IMR-90 (cell line): Measurements from ENCODE around the gene SLC30A7. TPM values are rescaled to one million over a fixed set of nuclear protein-coding genes. Genes with fewer than 3 reads are reported as not detected.

Source experiments
- ATAC-seq: fragments of 200-7000 bp; cut with Tn5 transposase; 2 replicates; pipeline ENCODE4 v1.9.1; 2020; ENCODE audit warnings: low read depth, mild to moderate bottlenecking, moderate library complexity
- BruUV-seq: library from RNA; stranded (reverse); fragments of 400-500 nt; replicated peaks from 2 replicates; lab custom pipeline; 2021; lab: Mats Ljungman, UMichigan
- CTCF ChIA-PET: fragments of 300-600 bp; formaldehyde crosslinking; extraction: SDS; loops from one replicate; lab custom pipeline; 2021; ENCODE audit warnings: antibody characterized with exemption; lab: Yijun Ruan, JAX
- POLR2A ChIA-PET: fragments of 300-600 bp; sonication (Branson Sonifier 250); formaldehyde crosslinking; loops from one replicate; lab custom pipeline; 2022; ENCODE audit warnings: antibody characterized with exemption; ENCODE audit not compliant: unreplicated experiment; lab: Charles Lee
- DNase-seq: peaks from one replicate; pipeline ENCODE4 v3.0.0; 2013
- H2AFZ ChIP-seq: replicated peaks from 2 replicates; pipeline ENCODE3; 2013; ENCODE audit warnings: low read length, mild to moderate bottlenecking; ENCODE audit not compliant: poor library complexity
- H2AK5ac ChIP-seq: 2 replicates; pipeline ENCODE4 v1.6.1; 2013; ENCODE audit warnings: low read depth, low read length, inconsistent platforms
- H2AK9ac ChIP-seq: replicated peaks from 2 replicates; pipeline ENCODE3; 2013; ENCODE audit warnings: mild to moderate bottlenecking, low read depth, low read length, moderate library complexity; ENCODE audit not compliant: poor library complexity
- H2BK120ac ChIP-seq: 2 replicates; pipeline ENCODE4 v1.6.1; 2013; ENCODE audit warnings: low read depth, low read length, inconsistent platforms
- H2BK15ac ChIP-seq: 3 replicates; pipeline ENCODE4 v1.6.1; 2013; ENCODE audit warnings: low read depth, low read length, inconsistent platforms
- H2BK20ac ChIP-seq: 2 replicates; pipeline ENCODE4 v1.6.1; 2013; ENCODE audit warnings: low read depth, mild to moderate bottlenecking, inconsistent platforms, low read length, moderate library complexity
- H2BK5ac ChIP-seq: 2 replicates; pipeline ENCODE4 v1.6.1; 2013; ENCODE audit warnings: mild to moderate bottlenecking, low read depth, low read length, inconsistent platforms; ENCODE audit not compliant: poor library complexity, severe bottlenecking
- H3K14ac ChIP-seq: replicated peaks from 2 replicates; pipeline ENCODE4 v1.6.1; 2013; ENCODE audit warnings: low read depth, low read length, inconsistent platforms
- H3K18ac ChIP-seq: 2 replicates; pipeline ENCODE4 v1.6.1; 2013; ENCODE audit warnings: low read depth, low read length, control low read depth
- H3K23ac ChIP-seq: 2 replicates; pipeline ENCODE4 v1.6.1; 2013; ENCODE audit warnings: low read depth, low read length, inconsistent platforms
- H3K27ac ChIP-seq: 2 replicates; pipeline ENCODE4 v1.5.1; 2013; ENCODE audit warnings: mild to moderate bottlenecking, control low read depth, low read length; ENCODE audit not compliant: insufficient read depth
- H3K27me3 ChIP-seq: 2 replicates; pipeline ENCODE4 v1.6.1; 2013; ENCODE audit warnings: low read length; ENCODE audit not compliant: control insufficient read depth, insufficient read depth
- H3K36me3 ChIP-seq: 2 replicates; pipeline ENCODE4 v1.6.1; 2013; ENCODE audit warnings: low read length, mixed read lengths; ENCODE audit not compliant: control insufficient read depth, insufficient read depth
- H3K4ac ChIP-seq: 2 replicates; pipeline ENCODE4 v1.6.1; 2013; ENCODE audit warnings: low read depth, low read length, inconsistent platforms
- H3K4me1 ChIP-seq: 2 replicates; pipeline ENCODE4 v1.6.1; 2013; ENCODE audit warnings: low read length, mixed read lengths; ENCODE audit not compliant: control insufficient read depth, insufficient read depth
- H3K4me2 ChIP-seq: 2 replicates; pipeline ENCODE4 v1.6.1; 2013; ENCODE audit warnings: low read depth, mild to moderate bottlenecking, control low read depth, low read length, moderate library complexity
- H3K4me3 ChIP-seq: 2 replicates; pipeline ENCODE4 v1.5.1; 2013; ENCODE audit warnings: low read depth, mild to moderate bottlenecking, control low read depth, low read length, moderate library complexity; ENCODE audit not compliant: insufficient read depth
- H3K56ac ChIP-seq: 2 replicates; pipeline ENCODE4 v1.6.1; 2013; ENCODE audit warnings: low read length, inconsistent platforms; ENCODE audit not compliant: insufficient read depth; ENCODE audit errors: extremely low read depth
- H3K79me1 ChIP-seq, 2 experiments: 2 replicates each; pipeline ENCODE4 v1.6.1; 2013; ENCODE audit warnings: low read length in 2 of 2, inconsistent platforms in 1 of 2, low read depth in 1 of 2
- H3K9ac ChIP-seq: 2 replicates; pipeline ENCODE4 v1.6.1; 2013; ENCODE audit warnings: low read depth, low read length, control low read depth
- H3K9me1 ChIP-seq: 2 replicates; pipeline ENCODE4 v1.6.1; 2013; ENCODE audit warnings: low read length, inconsistent platforms; ENCODE audit not compliant: insufficient read depth
- H3K9me3 ChIP-seq: 2 replicates; pipeline ENCODE4 v1.6.1; 2013; ENCODE audit warnings: low read length; ENCODE audit not compliant: control insufficient read depth, insufficient read depth
- H4K20me1 ChIP-seq: 2 replicates; pipeline ENCODE4 v1.6.1; 2013; ENCODE audit warnings: low read length, inconsistent platforms; ENCODE audit not compliant: insufficient read depth
- H4K5ac ChIP-seq: 2 replicates; pipeline ENCODE4 v1.6.1; 2013; ENCODE audit warnings: mild to moderate bottlenecking, low read depth, low read length, control low read depth
- H4K8ac ChIP-seq, 2 experiments: 2 replicates each; pipeline ENCODE4 v1.6.1; 2013; ENCODE audit warnings: low read depth in 2 of 2, low read length in 2 of 2, control low read depth in 1 of 2, inconsistent platforms in 1 of 2
- H4K91ac ChIP-seq: 2 replicates; pipeline ENCODE4 v1.6.1; 2013; ENCODE audit warnings: low read depth, low read length, inconsistent platforms; ENCODE audit not compliant: insufficient read depth
- CEBPB ChIP-seq: IDR thresholded peaks from 2 replicates; pipeline ENCODE4 v1.6.1; 2012; ENCODE audit warnings: low read depth, low read length, improper control_type of control experiment
- CHD1 ChIP-seq: IDR thresholded peaks from 2 replicates; pipeline ENCODE4 v1.6.1; 2012; ENCODE audit warnings: low read depth, low read length, improper control_type of control experiment
- ELK1 ChIP-seq: fragments of 150-350 bp; IDR thresholded peaks from 2 replicates; pipeline ENCODE4 v1.6.1; 2016; ENCODE audit warnings: low read depth, mild to moderate bottlenecking, low read length, moderate library complexity, borderline replicate concordance
- FOS ChIP-seq: fragments of 150-350 bp; IDR thresholded peaks from 2 replicates; pipeline ENCODE4 v1.6.1; 2016; ENCODE audit warnings: low read depth, low read length
- MAFK ChIP-seq: IDR thresholded peaks from 2 replicates; pipeline ENCODE4 v1.6.1; 2012; ENCODE audit warnings: low read depth, low read length, improper control_type of control experiment
- MAZ ChIP-seq: IDR thresholded peaks from 2 replicates; pipeline ENCODE4 v1.6.1; 2012; ENCODE audit warnings: low read depth, mild to moderate bottlenecking, low read length, improper control_type of control experiment, moderate library complexity, borderline replicate concordance
- MXI1 ChIP-seq: IDR thresholded peaks from 2 replicates; pipeline ENCODE4 v1.6.1; 2012; ENCODE audit warnings: low read depth, mild to moderate bottlenecking, low read length, moderate library complexity, borderline replicate concordance
- RAD21 ChIP-seq: IDR thresholded peaks from 2 replicates; pipeline ENCODE4 v1.6.1; 2012; ENCODE audit warnings: low read length, improper control_type of control experiment
- SMC3 ChIP-seq: fragments of 150-350 bp; IDR thresholded peaks from 2 replicates; pipeline ENCODE4 v1.6.1; 2016; ENCODE audit warnings: low read depth, mild to moderate bottlenecking, antibody characterized with exemption, low read length, moderate library complexity
- USF2 ChIP-seq: fragments of 150-350 bp; IDR thresholded peaks from 2 replicates; pipeline ENCODE4 v1.6.1; 2017; ENCODE audit warnings: mild to moderate bottlenecking, antibody characterized with exemption, low read length, low read depth
- WGBS, 2 experiments: methylation state at CpG; one replicate each; pipeline versions ENCODE4 v1.1.5 to v1.1.7; 2013; ENCODE audit warnings: missing lambda C conversion rate in 2 of 2; ENCODE audit not compliant: insufficient read length in 1 of 2; ENCODE audit errors: extremely low coverage in 2 of 2; 5-methylcytosine and 5-hydroxymethylcytosine counted together
- dilution Hi-C: fragments of 300-500 bp; cut with HindIII; formaldehyde crosslinking; loops from one replicate; pipeline ENCODE4 v1.14.3; 2018; ENCODE audit warnings: low sequenced_read_pairs; ENCODE audit not compliant: unreplicated experiment
- in situ Hi-C: fragments of 300-500 bp; cut with MboI; formaldehyde crosslinking; loops from 3 replicates; pipeline ENCODE4 v1.14.3; 2019; ENCODE audit warnings: low sequenced_read_pairs, inconsistent platforms, mixed read lengths
- intact Hi-C: fragments of 100-400 bp; cut with micrococcal nuclease; formaldehyde crosslinking; loops from 2 replicates; pipeline ENCODE4 v1.10.0; 2022
- polyA plus RNA-seq, 3 experiments: library from polyadenylated mRNA; depleted of rRNA; stranded (reverse); fragments of >200 nt; gene quantifications; 2 replicates each; pipeline ENCODE4 v1.2.3, GENCODE V29; 2012; ENCODE audit warnings: low replicate concordance in 1 of 3
- total RNA-seq: library from RNA; depleted of rRNA; stranded (reverse); fragments of >200 nt; gene quantifications from 2 replicates; pipeline ENCODE4 v1.2.3, GENCODE V29; 2012

SLC30A7 gene
- total and polyA plus RNA-seq, 2 of the 4 experiments (the other 2 are of a cell fraction): 8.4 to 60.2 TPM

DNA sequence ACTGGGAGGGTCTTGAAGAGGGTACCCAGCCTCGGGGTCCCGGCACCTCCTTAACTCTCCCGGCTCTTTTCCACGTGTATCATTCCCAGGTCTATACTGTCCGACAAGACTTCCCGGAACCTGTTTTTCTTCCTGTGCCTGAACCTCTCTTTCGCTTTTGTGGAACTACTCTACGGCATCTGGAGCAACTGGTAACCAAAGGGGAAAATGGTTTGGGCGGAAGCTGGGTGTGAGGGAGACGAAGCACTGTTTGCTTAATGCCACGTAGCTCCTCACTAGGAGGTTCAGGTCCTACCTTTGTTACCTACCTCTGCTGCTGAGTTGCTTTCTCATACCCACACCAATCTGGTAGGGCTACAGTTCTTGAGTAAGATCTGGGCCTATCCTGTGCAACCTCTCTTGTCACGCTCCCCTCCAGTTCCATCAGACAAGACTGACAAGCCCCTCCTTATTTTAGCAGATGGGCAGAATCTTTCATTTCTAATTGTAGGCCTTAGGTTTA is 642 bp downstream of the SLC30A7 start:
- peak overlapping the region; percentile 94 for H2AK9ac ChIP-seq
- peak overlapping the region; percentile 88 for H3K4ac ChIP-seq
- H3K9me3 ChIP-seq: no peaks in the 10 kb centered on the region
- in situ Hi-C loops: loop anchor here (25.0 kb wide), 1 partner anchor 634 kb away; the partner anchor contains the start of gene RTCA
- H2BK5ac ChIP-seq: peak overlapping the region; percentile 23
- H4K8ac ChIP-seq: peak overlapping the region; percentile 80 to 95
- peaks cover 3% of the 10 kb centered on the region; the same call in 1 of the 2 replicates for H3K9me1 ChIP-seq
- ATAC-seq (peak; percentile 10), DNase-seq (peak; percentile 65)
- peak overlapping the region; percentile 86 for H3K27ac ChIP-seq
- peaks cover 0 to 40% of the 10 kb centered on the region in 2 experiments for H3K79me1 ChIP-seq
- CTCF ChIA-PET: no interaction called here
- dilution Hi-C loops: loop anchor here (25.0 kb wide), 1 partner anchor 434 kb away; no protein-coding TSS in a partner anchor
- H4K91ac ChIP-seq: peak overlapping the region; percentile 54
- H2AFZ ChIP-seq: peak overlapping the region; percentile 96
- peak overlapping the region; percentile 74; the same call in 1 of the 2 replicates for H3K56ac ChIP-seq
- peak overlapping the region; percentile 94 for H3K23ac ChIP-seq
- peak overlapping the region; percentile 1; the same call in 1 of the 3 replicates for H2BK15ac ChIP-seq
- H4K20me1 ChIP-seq: no peaks in the 10 kb centered on the region
- H3K14ac ChIP-seq: peak overlapping the region; percentile 91
- H3K9ac ChIP-seq: peak overlapping the region; percentile 76
- H3K18ac ChIP-seq: 0 out of 2 replicates have a peak overlapping the region, but pooled peaks have one; percentile 3
- H3K4me2 ChIP-seq: peak overlapping the region; percentile 76
- peak overlapping the region; percentile 7; the same call in 1 of the 2 replicates for H2BK120ac ChIP-seq
- H3K4me1 ChIP-seq: no peaks in the 10 kb centered on the region; the same call in 1 of the 2 replicates
- peak overlapping the region; percentile 69 for H3K4me3 ChIP-seq
- H4K5ac ChIP-seq: peak overlapping the region; percentile 7
- peaks cover 6% of the 10 kb centered on the region; the same call in 1 of the 2 replicates for H3K36me3 ChIP-seq
- H3K27me3 ChIP-seq: no peaks in the 10 kb centered on the region
- TF ChIP-seq FOS: no peak
- no peak for TF ChIP-seq ELK1
- TF ChIP-seq MXI1: 0 out of 2 replicates have a peak, but pooled peaks have one; percentile 23
- TF ChIP-seq MAZ: no peak
- TF ChIP-seq MAFK: no peak
- TF ChIP-seq RAD21: no peak
- 0 out of 2 replicates have a peak, but pooled peaks have one; percentile 9 for TF ChIP-seq USF2
- peak; percentile 56; the same call in 1 of the 2 replicates for TF ChIP-seq CEBPB
- no peak for TF ChIP-seq SMC3
- TF ChIP-seq CHD1: no peak
- intact Hi-C loops: no loop called here
- no CpG with 5 or more reads among the region's 12 CpGs for WGBS, 2 experiments
- BruUV-seq: no TSS peak
- H2AK5ac ChIP-seq: peak overlapping the region; percentile 21; the same call in 1 of the 2 replicates
- POLR2A ChIA-PET: no interaction called here
- no peak overlapping the region for H2BK20ac ChIP-seq
